Right lobe of liver (tissue), 6 donors: ENCODE results near the gene SIDT2. TPM values are rescaled to one million over a fixed set of nuclear protein-coding genes. Genes with fewer than 3 reads are reported as not detected.

ENCODE experiments used
- ATAC-seq, 4 donors: fragments of 200-7000 bp; cut with Tn5 transposase; one replicate each; pipeline ENCODE4 v1.9.1; 2020; ENCODE audit warnings: mild to moderate bottlenecking in 4 of 4, moderate library complexity in 4 of 4
- DNase-seq, 3 donors: peaks; one replicate each; pipeline ENCODE4 v3.0.0-alpha.2; 2020
- H3K27ac ChIP-seq, 3 donors: fragments of 200-600 bp; one replicate each; pipeline ENCODE4 v1.8.0; 2022
- H3K27me3 ChIP-seq, 2 donors: fragments of 200-600 bp; one replicate each; pipeline ENCODE4 v1.8.0; 2022
- H3K36me3 ChIP-seq, 4 donors: fragments of 200-600 bp; sonication (generic) in 1 of 4; one replicate each; pipeline versions ENCODE4 v1.5.1 to v1.8.0; 2017 to 2022; ENCODE audit warnings: control low read depth in 1 of 4
- H3K4me1 ChIP-seq, 4 donors: fragments of 200-600 bp; sonication (generic) in 1 of 4; one replicate each; pipeline versions ENCODE4 v1.5.1 to v1.8.0; 2017 to 2022; ENCODE audit warnings: control low read depth in 1 of 4
- H3K4me3 ChIP-seq, 3 donors: fragments of 200-600 bp; one replicate each; pipeline ENCODE4 v1.8.0; 2022
- H3K9me3 ChIP-seq, 4 donors: fragments of 200-600 bp; sonication (generic) in 1 of 4; one replicate each; pipeline versions ENCODE4 v1.5.1 to v1.8.0; 2017 to 2022; ENCODE audit warnings: control low read depth in 1 of 4
- POLR2A ChIP-seq: fragments of 450-650 bp; IDR thresholded peaks from one replicate; pipeline ENCODE4 v1.6.1; 2017; ENCODE audit warnings: antibody characterized with exemption, mild to moderate bottlenecking
- WGBS: methylation state at CpG from one replicate; pipeline ENCODE4 v1.1.6; 2018; ENCODE audit warnings: low coverage, low lambda C conversion rate; ENCODE audit not compliant: insufficient coverage; ENCODE audit errors: missing lambda C conversion rate; 5-methylcytosine and 5-hydroxymethylcytosine counted together
- intact Hi-C, 2 donors: fragments of 100-400 bp; cut with DNase I; formaldehyde crosslinking; loops; one replicate each; pipeline versions ENCODE4 v1.11.2 to v1.14.1; 2022
- total RNA-seq, 6 experiments: library from RNA; depleted of rRNA in 2 of 6; stranded (reverse); fragments of >200 nt in 2 of 6; fragmentation: NEBNext Ultra II Directional in 3 of 6; extraction: Animal tissue kit (Norgen Biotek cat#: 25700) in 3 of 6; gene quantifications; one replicate each; pipeline versions ENCODE4 v1.1.0 to v1.2.4, GENCODE V29; 2016 to 2023
- TF ChIP-seq, protein P1 (sequence below), 4 donors: fragments of 200-600 bp in 3 of 4; fragments of 450-650 bp in 1 of 4; IDR thresholded peaks; one replicate each; pipeline versions ENCODE4 v1.5.1 to v1.8.0; 2016 to 2022; ENCODE audit warnings: antibody characterized with exemption in 4 of 4, mild to moderate bottlenecking in 2 of 4
- donor health status: DM: no; HTN: yes; CAD: no.
- donor health status: DM: no; HTN: no; CAD: no.
- donor health status: DM: no; HTN: no; CAD: no.
- donor health status: DM: no; HTN: yes; CAD: no.
- donor health status: DM: no; HTN: yes; CAD: no.

The SIDT2 gene
- total RNA-seq, 6 experiments from 2014 or later = 24.6 to 49.9 (median 35.5) TPM

GRCh38 chr11:117146521-117146920 lies 32.0 kb upstream of the SIDT2 start:
- 80% methylated on average over 10 of the region's 10 CpGs for WGBS
- ATAC-seq = no peak
- DNase-seq = no peak
- H3K27me3 ChIP-seq = no peaks in the 10 kb centered on the region
- TF ChIP-seq, protein P1, sequence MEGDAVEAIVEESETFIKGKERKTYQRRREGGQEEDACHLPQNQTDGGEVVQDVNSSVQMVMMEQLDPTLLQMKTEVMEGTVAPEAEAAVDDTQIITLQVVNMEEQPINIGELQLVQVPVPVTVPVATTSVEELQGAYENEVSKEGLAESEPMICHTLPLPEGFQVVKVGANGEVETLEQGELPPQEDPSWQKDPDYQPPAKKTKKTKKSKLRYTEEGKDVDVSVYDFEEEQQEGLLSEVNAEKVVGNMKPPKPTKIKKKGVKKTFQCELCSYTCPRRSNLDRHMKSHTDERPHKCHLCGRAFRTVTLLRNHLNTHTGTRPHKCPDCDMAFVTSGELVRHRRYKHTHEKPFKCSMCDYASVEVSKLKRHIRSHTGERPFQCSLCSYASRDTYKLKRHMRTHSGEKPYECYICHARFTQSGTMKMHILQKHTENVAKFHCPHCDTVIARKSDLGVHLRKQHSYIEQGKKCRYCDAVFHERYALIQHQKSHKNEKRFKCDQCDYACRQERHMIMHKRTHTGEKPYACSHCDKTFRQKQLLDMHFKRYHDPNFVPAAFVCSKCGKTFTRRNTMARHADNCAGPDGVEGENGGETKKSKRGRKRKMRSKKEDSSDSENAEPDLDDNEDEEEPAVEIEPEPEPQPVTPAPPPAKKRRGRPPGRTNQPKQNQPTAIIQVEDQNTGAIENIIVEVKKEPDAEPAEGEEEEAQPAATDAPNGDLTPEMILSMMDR (IDR thresholded peaks at IDR 0.05) = no peak
- TF ChIP-seq POLR2A = no peak
- H3K27ac ChIP-seq = no peak overlapping the region
- peaks cover 0 to 9% (median 2%) of the 10 kb centered on the region in 4 donors for H3K4me1 ChIP-seq
- H3K9me3 ChIP-seq = no peaks in the 10 kb centered on the region
- intact Hi-C loops = no loop called here
- H3K36me3 ChIP-seq = peaks cover 0 to 6% (median 0%) of the 10 kb centered on the region in 4 donors
- no peak overlapping the region for H3K4me3 ChIP-seq

DNA sequence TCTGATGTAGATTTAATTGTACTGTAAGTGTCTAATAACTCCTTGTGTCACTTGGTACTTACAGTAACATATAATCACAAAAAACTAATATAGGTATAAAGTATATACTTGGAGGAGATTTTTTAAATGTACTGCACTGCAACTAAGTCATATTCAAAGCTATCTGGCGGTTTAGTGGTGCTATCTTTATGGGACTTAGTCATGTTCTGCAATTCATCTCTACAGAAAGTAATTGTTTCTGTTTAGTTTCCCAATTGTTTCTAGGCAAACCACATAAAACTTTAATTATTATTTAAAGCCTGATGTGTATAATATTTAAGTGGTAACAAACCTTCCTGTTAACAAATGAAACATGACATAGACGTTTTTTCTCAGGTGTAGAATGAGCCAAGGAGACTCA lies 26.5 kb upstream of the SIDT2 start:
- intact Hi-C loops = no loop called here
- Histone ChIP-seq H3K36me3 (peaks cover 0 to 14% (median 0%) of the 10 kb centered on the region in 4 donors), H3K4me1 (peaks cover 0 to 4% (median 0%) of the 10 kb centered on the region in 4 donors), H3K4me3 (no peak overlapping the region), H3K9me3 (no peaks in the 10 kb centered on the region), H3K27ac (no peak overlapping the region), H3K27me3 (no peaks in the 10 kb centered on the region)
- ATAC-seq (no peak), DNase-seq (no peak)
- 64% methylated on average over 2 of the region's 2 CpGs for WGBS
- no peak for TF ChIP-seq POLR2A
- TF ChIP-seq, protein P1 (IDR thresholded peaks at IDR 0.05) = no peak

DNA sequence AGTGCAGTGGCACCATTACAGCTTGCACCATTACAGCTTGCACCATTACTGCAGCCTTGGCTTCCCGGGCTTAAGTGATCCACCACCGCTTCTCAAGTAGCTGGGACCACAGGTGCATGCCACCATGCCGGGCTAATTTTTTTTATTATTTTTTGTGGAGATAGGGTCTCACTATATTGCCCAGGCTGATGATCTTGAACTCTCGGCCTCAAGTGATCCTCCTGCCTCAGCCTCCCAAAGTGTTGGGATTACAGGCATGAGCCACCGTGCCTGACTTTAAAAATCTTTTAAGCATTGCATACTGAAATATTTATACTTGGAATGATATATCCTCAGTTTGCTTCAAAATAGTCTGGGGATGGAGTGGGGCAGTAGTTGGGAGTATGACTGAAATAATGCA lies 24.1 kb upstream of the SIDT2 start:
- WGBS = 100% methylated on average over 5 of the region's 5 CpGs
- ATAC-seq (no peak), DNase-seq (no peak)
- H3K36me3 ChIP-seq = peaks cover 0 to 14% (median 0%) of the 10 kb centered on the region in 4 donors
- peaks cover 0 to 4% (median 0%) of the 10 kb centered on the region in 4 donors for H3K4me1 ChIP-seq
- no peak overlapping the region for H3K4me3 ChIP-seq
- no peaks in the 10 kb centered on the region for H3K27me3 ChIP-seq
- intact Hi-C loops = no loop called here
- H3K9me3 ChIP-seq = no peaks in the 10 kb centered on the region
- no peak overlapping the region for H3K27ac ChIP-seq
- TF ChIP-seq POLR2A = no peak
- TF ChIP-seq, protein P1 (IDR thresholded peaks at IDR 0.05) = no peak

- TF ChIP-seq, protein P1 (IDR thresholded peaks at IDR 0.05) = no peak
- TF ChIP-seq POLR2A = no peak
- intact Hi-C loops = no loop called here
- Histone ChIP-seq H3K9me3 (no peaks in the 10 kb centered on the region), H3K4me1 (no peaks in the 10 kb centered on the region), H3K27me3 (no peaks in the 10 kb centered on the region), H3K36me3 (peaks cover 0 to 23% (median 4%) of the 10 kb centered on the region in 4 donors), H3K4me3 (no peak overlapping the region), H3K27ac (no peak overlapping the region)
- ATAC-seq (no peak), DNase-seq (no peak)
- 100% methylated on average over 1 of the region's 2 CpGs for WGBS
Measured at GRCh38 chr11:117157507-117157906, 21.0 kb upstream of the SIDT2 start.

- Histone ChIP-seq H3K4me1 (no peaks in the 10 kb centered on the region), H3K9me3 (no peaks in the 10 kb centered on the region), H3K4me3 (no peak overlapping the region), H3K36me3 (peaks cover 6 to 33% (median 17%) of the 10 kb centered on the region in 4 donors), H3K27ac (no peak overlapping the region), H3K27me3 (no peaks in the 10 kb centered on the region)
- TF ChIP-seq POLR2A = no peak
- TF ChIP-seq, protein P1 (IDR thresholded peaks at IDR 0.05) = no peak
- ATAC-seq = no peak
- DNase-seq = no peak
- intact Hi-C loops = no loop called here
- WGBS = 89% methylated on average over 2 of the region's 2 CpGs
Measured at GRCh38 chr11:117159892-117160291, 18.7 kb upstream of the SIDT2 start.
